HepG2 (cell line): ENCODE measurements around the gene HCFC1. TPM values are rescaled to one million over a fixed set of nuclear protein-coding genes. Genes with fewer than 3 reads are reported as not detected.

ENCODE experiments used
- ATAC-seq: fragments of 200-7000 bp; cut with Tn5 transposase; 3 replicates; pipeline ENCODE4 v1.9.1; 2020; ENCODE audit warnings: mild to moderate bottlenecking, moderate library complexity
- BruUV-seq: library from RNA; stranded (reverse); fragments of 400-500 nt; replicated peaks from 2 replicates; lab custom pipeline; 2021; lab: Mats Ljungman, UMichigan
- CTCF ChIA-PET: fragments of 300-600 bp; formaldehyde crosslinking; extraction: SDS; loops from one replicate; lab custom pipeline; 2021; ENCODE audit warnings: low total read pairs, inconsistent platforms, low intra/inter-chr PET ratio; lab: Yijun Ruan, JAX
- POLR2A ChIA-PET: fragments of 350-600 bp; sonication (Branson Sonifier 250); formaldehyde crosslinking; loops from one replicate; lab custom pipeline; 2020; ENCODE audit warnings: antibody characterized with exemption, inconsistent platforms; lab: Yijun Ruan, JAX
- DNase-seq: peaks from one replicate; pipeline ENCODE4 v3.0.0-alpha.2; 2015; ENCODE audit warnings: low spot score
- FAIRE-seq: peaks from 3 replicates; lab custom pipeline; 2011; peaks lifted over from hg19 to GRCh38; lab: Jason Lieb, UNC
- H2AFZ ChIP-seq: one replicate; pipeline ENCODE4 v1.6.1; 2011; ENCODE audit warnings: low read length, inconsistent platforms
- H3K27ac ChIP-seq: fragments of 300-600 bp; 3 replicates; pipeline ENCODE4 v1.8.0; 2011; ENCODE audit warnings: mixed run types, mild to moderate bottlenecking, mixed read lengths, low read length, inconsistent platforms; ENCODE audit not compliant: insufficient read depth; ENCODE audit errors: extremely low read length
- H3K27me3 ChIP-seq, 2 experiments: fragments of 200-600 bp in 1 of 2; 2 replicates in 1 of 2; 3 replicates in 1 of 2; pipeline versions ENCODE4 v1.6.0 to v1.8.0; 2011; ENCODE audit warnings: low read length in 2 of 2, mild to moderate bottlenecking in 2 of 2, moderate library complexity in 2 of 2, inconsistent platforms in 1 of 2; ENCODE audit not compliant: insufficient read depth in 2 of 2, control insufficient read depth in 1 of 2
- H3K36me3 ChIP-seq, 2 experiments: fragments of 200-600 bp in 1 of 2; replicated peaks in 1 of 2; 2 replicates in 1 of 2; 3 replicates in 1 of 2; pipeline versions ENCODE4 v1.5.1 to v1.8.0; 2011; ENCODE audit warnings: low read length in 2 of 2, inconsistent platforms in 1 of 2; ENCODE audit not compliant: insufficient read depth in 2 of 2, control insufficient read depth in 1 of 2
- H3K4me1 ChIP-seq: 2 replicates; pipeline ENCODE4 v1.5.1; 2012; ENCODE audit warnings: low read length, inconsistent platforms; ENCODE audit not compliant: insufficient read depth
- H3K4me2 ChIP-seq: 2 replicates; pipeline ENCODE4 v1.6.0; 2011; ENCODE audit warnings: low read depth, low read length, inconsistent platforms
- H3K4me3 ChIP-seq, 3 experiments: fragments of 200-600 bp in 1 of 3; sonication (generic), shearing (Covaris generic) in 1 of 3; replicated peaks in 1 of 3; 2 replicates each; pipeline ENCODE4 v1.5.1; 2011 to 2016; ENCODE audit warnings: low read length in 3 of 3, inconsistent platforms in 2 of 3, low read depth in 2 of 3, mild to moderate bottlenecking in 2 of 3, control low read depth in 1 of 3, mixed read lengths in 1 of 3; ENCODE audit not compliant: insufficient read depth in 1 of 3
- H3K79me2 ChIP-seq: one replicate; pipeline ENCODE4 v1.6.1; 2011; ENCODE audit warnings: low read length, inconsistent platforms; ENCODE audit not compliant: insufficient read depth
- H3K9ac ChIP-seq: 2 replicates; pipeline ENCODE4 v1.6.0; 2011; ENCODE audit warnings: mild to moderate bottlenecking, low read depth, low read length, inconsistent platforms; ENCODE audit not compliant: insufficient read depth
- H3K9me3 ChIP-seq: 2 replicates; pipeline ENCODE4 v1.5.1; 2012; ENCODE audit warnings: mild to moderate bottlenecking, low read length
- H4K20me1 ChIP-seq: 2 replicates; pipeline ENCODE4 v1.6.0; 2011; ENCODE audit warnings: inconsistent platforms, mild to moderate bottlenecking, low read length, moderate library complexity; ENCODE audit not compliant: insufficient read depth
- ZNF232 ChIP-seq: sonication (generic); formaldehyde crosslinking; IDR thresholded peaks from 2 replicates; pipeline ENCODE4 v1.4.0; 2020; ENCODE audit warnings: missing genetic modification reagents, borderline replicate concordance
- WGBS: methylation state at CpG from one replicate; pipeline ENCODE4 v1.1.6; 2017; ENCODE audit warnings: low lambda C conversion rate; 5-methylcytosine and 5-hydroxymethylcytosine counted together
- in situ Hi-C: cut with HindIII; loops from 2 replicates; pipeline ENCODE4 v1.10.0; 2017; ENCODE audit warnings: low pct_unique_long_range_greater_than_20kb; ENCODE audit not compliant: extremely low pct_ligation_motif_present
- intact Hi-C: fragments of 100-400 bp; cut with micrococcal nuclease; formaldehyde crosslinking; loops from one replicate; pipeline ENCODE4 v1.10.0; 2022; ENCODE audit not compliant: unreplicated experiment
- polyA plus RNA-seq, 8 experiments: library from polyadenylated mRNA; depleted of rRNA in 3 of 8; stranded (reverse) in 7 of 8; unstranded in 1 of 8; fragments of >200 nt; fragmentation: Illumina TruSeq in 4 of 8; extraction: Trizol in 4 of 8; gene quantifications; 2 replicates each; pipeline versions ENCODE4 v1.2.1 to v1.2.3, GENCODE V29; 2011 to 2016; ENCODE audit warnings: low read depth in 4 of 8, missing spikeins in 1 of 8, mixed read lengths in 1 of 8; ENCODE audit not compliant: insufficient read depth in 1 of 8
- total RNA-seq, 5 experiments: library from RNA; depleted of rRNA; stranded (reverse); fragments of >200 nt; fragmentation: Illumina TruSeq; extraction: Trizol; gene quantifications; 2 replicates each; pipeline ENCODE4 v1.2.3, GENCODE V29; 2016; ENCODE audit warnings: low read depth in 1 of 5
- TF ChIP-seq, protein P1 (sequence below): sonication (generic); formaldehyde crosslinking; IDR thresholded peaks from 2 replicates; pipeline ENCODE4 v1.5.1; 2020; ENCODE audit warnings: mild to moderate bottlenecking, missing genetic modification reagents, moderate library complexity

The HCFC1 gene
- total and polyA plus RNA-seq, 2 of the 13 experiments (the other 11 are each of a cell fraction or from before 2014, with no cell fraction given), result 5.8 to 17.8 TPM

DNA sequence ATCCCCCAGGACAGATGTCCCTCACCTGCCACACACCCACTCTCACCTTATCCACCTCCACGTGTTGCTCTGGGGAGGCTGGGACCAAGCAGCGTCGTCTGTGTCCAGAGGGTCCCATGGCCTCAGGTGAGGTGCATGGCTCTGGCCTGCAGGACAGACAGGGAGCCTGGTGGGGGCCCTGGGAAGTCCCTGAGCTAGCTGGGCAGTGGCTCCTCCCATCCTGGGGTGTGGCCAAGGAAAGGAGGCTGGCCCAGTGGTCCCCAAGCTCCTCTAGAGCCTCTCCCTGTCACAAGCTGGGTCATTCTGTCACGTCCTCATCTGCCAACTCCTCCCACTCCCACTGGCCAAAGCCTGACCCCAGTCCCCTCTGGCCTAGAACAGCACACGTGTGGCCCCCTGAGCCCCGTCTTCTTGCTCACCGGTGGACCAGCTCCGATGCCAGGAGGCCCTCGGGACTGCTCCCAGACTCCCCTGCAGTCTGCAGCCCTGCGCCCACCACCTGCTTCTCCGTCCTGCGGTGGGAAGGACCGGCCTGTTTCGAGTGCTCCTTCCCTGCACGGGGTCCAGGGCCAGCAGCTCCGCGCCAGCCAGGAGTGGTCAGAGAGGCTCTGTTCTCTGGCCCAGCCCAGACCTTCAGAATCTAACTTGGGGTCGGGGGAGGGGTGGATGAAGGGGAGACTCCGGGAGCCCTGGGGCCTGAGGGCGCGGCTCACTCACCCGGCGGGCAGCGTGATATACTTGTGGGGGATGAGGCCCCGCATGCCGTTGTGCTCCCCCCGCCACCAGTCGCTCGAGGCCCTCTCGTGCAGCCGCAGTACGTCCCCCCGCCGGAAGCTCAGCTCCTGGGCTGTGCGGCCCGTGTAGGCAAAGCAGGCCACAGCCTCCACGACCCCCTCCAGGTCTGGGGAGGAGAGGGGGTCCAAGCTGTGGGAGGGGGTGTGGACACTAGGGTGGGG lies 62.3 kb downstream of the HCFC1 start:
- Histone ChIP-seq H3K9me3 (no peaks in the 10 kb centered on the region), H3K4me1 (peaks cover 5% of the 10 kb centered on the region), H3K27me3 (peaks cover 0 to 4% of the 10 kb centered on the region in 2 experiments; a peak in 1 of 5 replicates), H3K4me2 (no peak overlapping the region), H3K36me3 (no peaks in the 10 kb centered on the region), H2AFZ (no peak overlapping the region), H3K79me2 (no peaks in the 10 kb centered on the region), H4K20me1 (no peaks in the 10 kb centered on the region), H3K9ac (no peak overlapping the region), H3K27ac (no peak overlapping the region), H3K4me3 (no peak overlapping the region)
- WGBS, result no CpG with 5 or more reads among the region's 37 CpGs
- in situ Hi-C loops (no loop called here), intact Hi-C loops (no loop called here)
- peak; percentile 10 for DNase-seq
- ChIA-PET CTCF (no interaction called here), POLR2A (no interaction called here)
- peak; percentile 53 for ATAC-seq
- FAIRE-seq, result no peak
- no peak for TF ChIP-seq ZNF232
- TF ChIP-seq, protein P1, sequence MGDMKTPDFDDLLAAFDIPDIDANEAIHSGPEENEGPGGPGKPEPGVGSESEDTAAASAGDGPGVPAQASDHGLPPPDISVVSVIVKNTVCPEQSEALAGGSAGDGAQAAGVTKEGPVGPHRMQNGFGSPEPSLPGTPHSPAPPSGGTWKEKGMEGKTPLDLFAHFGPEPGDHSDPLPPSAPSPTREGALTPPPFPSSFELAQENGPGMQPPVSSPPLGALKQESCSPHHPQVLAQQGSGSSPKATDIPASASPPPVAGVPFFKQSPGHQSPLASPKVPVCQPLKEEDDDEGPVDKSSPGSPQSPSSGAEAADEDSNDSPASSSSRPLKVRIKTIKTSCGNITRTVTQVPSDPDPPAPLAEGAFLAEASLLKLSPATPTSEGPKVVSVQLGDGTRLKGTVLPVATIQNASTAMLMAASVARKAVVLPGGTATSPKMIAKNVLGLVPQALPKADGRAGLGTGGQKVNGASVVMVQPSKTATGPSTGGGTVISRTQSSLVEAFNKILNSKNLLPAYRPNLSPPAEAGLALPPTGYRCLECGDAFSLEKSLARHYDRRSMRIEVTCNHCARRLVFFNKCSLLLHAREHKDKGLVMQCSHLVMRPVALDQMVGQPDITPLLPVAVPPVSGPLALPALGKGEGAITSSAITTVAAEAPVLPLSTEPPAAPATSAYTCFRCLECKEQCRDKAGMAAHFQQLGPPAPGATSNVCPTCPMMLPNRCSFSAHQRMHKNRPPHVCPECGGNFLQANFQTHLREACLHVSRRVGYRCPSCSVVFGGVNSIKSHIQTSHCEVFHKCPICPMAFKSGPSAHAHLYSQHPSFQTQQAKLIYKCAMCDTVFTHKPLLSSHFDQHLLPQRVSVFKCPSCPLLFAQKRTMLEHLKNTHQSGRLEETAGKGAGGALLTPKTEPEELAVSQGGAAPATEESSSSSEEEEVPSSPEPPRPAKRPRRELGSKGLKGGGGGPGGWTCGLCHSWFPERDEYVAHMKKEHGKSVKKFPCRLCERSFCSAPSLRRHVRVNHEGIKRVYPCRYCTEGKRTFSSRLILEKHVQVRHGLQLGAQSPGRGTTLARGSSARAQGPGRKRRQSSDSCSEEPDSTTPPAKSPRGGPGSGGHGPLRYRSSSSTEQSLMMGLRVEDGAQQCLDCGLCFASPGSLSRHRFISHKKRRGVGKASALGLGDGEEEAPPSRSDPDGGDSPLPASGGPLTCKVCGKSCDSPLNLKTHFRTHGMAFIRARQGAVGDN, result peak; percentile 27; the same call in 1 of the 2 replicates
- BruUV-seq, result no TSS peak
